H1 (cell line): ENCODE measurements around the gene EAF2. TPM values are rescaled to one million over a fixed set of nuclear protein-coding genes. Genes with fewer than 3 reads are reported as not detected.

Experiments used
- ASH2L ChIP-seq: fragments of 200-600, 300-600 bp; sonication (generic); IDR thresholded peaks from one replicate; pipeline ENCODE4 v1.7.1; 2017; ENCODE audit warnings: low read length
- JUND ChIP-seq: IDR thresholded peaks from 2 replicates; pipeline ENCODE4 v1.6.1; 2011; ENCODE audit warnings: mild to moderate bottlenecking, improper control_type of control experiment, low read length
- SAP30 ChIP-seq: fragments of 300-600 bp; sonication (generic); IDR thresholded peaks from 2 replicates; pipeline ENCODE4 v1.7.1; 2012; ENCODE audit warnings: low read length, moderate library complexity, mild to moderate bottlenecking, inconsistent platforms; ENCODE audit not compliant: insufficient read depth, insufficient replicate concordance
- SP2 ChIP-seq: IDR thresholded peaks from 2 replicates; pipeline ENCODE4 v1.6.1; 2012; ENCODE audit warnings: mild to moderate bottlenecking, low read length, inconsistent platforms
- TCF12 ChIP-seq: IDR thresholded peaks from 2 replicates; pipeline ENCODE4 v1.6.1; 2011; ENCODE audit warnings: low read depth, mild to moderate bottlenecking, low read length
- polyA plus RNA-seq, 7 experiments: library from polyadenylated mRNA; depleted of rRNA in 3 of 7; stranded (reverse) in 5 of 7; unstranded in 2 of 7; fragments of >200 nt in 5 of 7; fragments of 200-250 nt in 2 of 7; gene quantifications; 1 replicate in 5 of 7; 2 replicates in 1 of 7; 4 replicates in 1 of 7; pipeline versions ENCODE4 v1.2.1 to v1.2.3, GENCODE V29; 2011 to 2013; ENCODE audit warnings: missing spikeins in 2 of 7, mixed read lengths in 2 of 7
- total RNA-seq: library from RNA; stranded (reverse); fragmentation: NEBNext Ultra II Directional; extraction: Animal tissue kit (Norgen Biotek cat#: 25700); gene quantifications from 2 replicates; pipeline ENCODE4 v1.2.1, GENCODE V29; 2021
- TF ChIP-seq, protein P1 (sequence below), 3 experiments: IDR thresholded peaks; 1 replicate in 2 of 3; 2 replicates in 1 of 3; pipeline versions ENCODE4 v1.5.1 to v1.6.1; 2011; ENCODE audit warnings: low read length in 3 of 3, mild to moderate bottlenecking in 3 of 3, inconsistent platforms in 2 of 3, low read depth in 1 of 3, moderate library complexity in 1 of 3; ENCODE audit not compliant: insufficient read depth in 1 of 3; ENCODE audit errors: control extremely low read depth in 1 of 3
- TF ChIP-seq, protein P2 (sequence below): IDR thresholded peaks from 2 replicates; pipeline ENCODE4 v1.6.1; 2012; ENCODE audit warnings: inconsistent platforms
- TF ChIP-seq, protein P3 (sequence below): IDR thresholded peaks from 2 replicates; pipeline ENCODE4 v1.6.1; 2011; ENCODE audit warnings: low read length, improper control_type of control experiment

The EAF2 gene
- total and polyA plus RNA-seq, 2 of the 8 experiments (the other 6 are each of a cell fraction or from before 2014, with no cell fraction given) = 3.6 to 6.6 TPM

DNA sequence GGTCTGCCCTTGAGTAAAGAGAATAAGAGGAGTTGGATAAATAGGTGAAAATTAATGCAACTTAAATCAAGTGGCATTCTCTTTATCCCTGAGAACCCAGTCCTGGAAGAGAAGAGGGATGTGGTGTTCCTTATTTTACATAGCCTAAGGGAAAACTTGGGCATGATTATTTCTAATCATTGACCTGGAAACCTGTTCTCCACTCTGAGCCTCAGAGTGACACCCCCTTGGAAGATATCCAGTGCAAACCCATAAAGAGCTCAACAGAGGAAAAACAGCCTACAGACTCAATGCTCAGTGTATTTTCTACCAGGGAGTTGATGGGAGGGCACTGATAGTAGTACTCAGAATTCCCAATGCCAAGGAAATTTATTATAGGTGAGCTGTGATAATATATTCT, 81.2 kb downstream of the EAF2 start (continued):
- TF ChIP-seq, protein P1, sequence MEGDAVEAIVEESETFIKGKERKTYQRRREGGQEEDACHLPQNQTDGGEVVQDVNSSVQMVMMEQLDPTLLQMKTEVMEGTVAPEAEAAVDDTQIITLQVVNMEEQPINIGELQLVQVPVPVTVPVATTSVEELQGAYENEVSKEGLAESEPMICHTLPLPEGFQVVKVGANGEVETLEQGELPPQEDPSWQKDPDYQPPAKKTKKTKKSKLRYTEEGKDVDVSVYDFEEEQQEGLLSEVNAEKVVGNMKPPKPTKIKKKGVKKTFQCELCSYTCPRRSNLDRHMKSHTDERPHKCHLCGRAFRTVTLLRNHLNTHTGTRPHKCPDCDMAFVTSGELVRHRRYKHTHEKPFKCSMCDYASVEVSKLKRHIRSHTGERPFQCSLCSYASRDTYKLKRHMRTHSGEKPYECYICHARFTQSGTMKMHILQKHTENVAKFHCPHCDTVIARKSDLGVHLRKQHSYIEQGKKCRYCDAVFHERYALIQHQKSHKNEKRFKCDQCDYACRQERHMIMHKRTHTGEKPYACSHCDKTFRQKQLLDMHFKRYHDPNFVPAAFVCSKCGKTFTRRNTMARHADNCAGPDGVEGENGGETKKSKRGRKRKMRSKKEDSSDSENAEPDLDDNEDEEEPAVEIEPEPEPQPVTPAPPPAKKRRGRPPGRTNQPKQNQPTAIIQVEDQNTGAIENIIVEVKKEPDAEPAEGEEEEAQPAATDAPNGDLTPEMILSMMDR (IDR thresholded peaks at IDR 0.05; ENCODE audit: control extremely low read depth in 1 of 3, insufficient read depth in 1 of 3, low read depth in 1 of 3, low read length in 3 of 3) = no peak
- no peak for TF ChIP-seq SP2
- no peak for TF ChIP-seq TCF12
- TF ChIP-seq, protein P2, sequence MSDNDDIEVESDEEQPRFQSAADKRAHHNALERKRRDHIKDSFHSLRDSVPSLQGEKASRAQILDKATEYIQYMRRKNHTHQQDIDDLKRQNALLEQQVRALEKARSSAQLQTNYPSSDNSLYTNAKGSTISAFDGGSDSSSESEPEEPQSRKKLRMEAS = no peak
- no peak for TF ChIP-seq ASH2L
- no peak for TF ChIP-seq JUND
- TF ChIP-seq, protein P3, sequence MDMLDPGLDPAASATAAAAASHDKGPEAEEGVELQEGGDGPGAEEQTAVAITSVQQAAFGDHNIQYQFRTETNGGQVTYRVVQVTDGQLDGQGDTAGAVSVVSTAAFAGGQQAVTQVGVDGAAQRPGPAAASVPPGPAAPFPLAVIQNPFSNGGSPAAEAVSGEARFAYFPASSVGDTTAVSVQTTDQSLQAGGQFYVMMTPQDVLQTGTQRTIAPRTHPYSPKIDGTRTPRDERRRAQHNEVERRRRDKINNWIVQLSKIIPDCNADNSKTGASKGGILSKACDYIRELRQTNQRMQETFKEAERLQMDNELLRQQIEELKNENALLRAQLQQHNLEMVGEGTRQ = no peak
- TF ChIP-seq SAP30 = no peak
